GM23248 (cell line): Measurements from ENCODE around the gene ACOT7.

Source experiments
- EZH2 ChIP-seq: fragments of 200-600 bp; sonication (generic); IDR thresholded peaks from 2 replicates; pipeline ENCODE4 v1.6.1; 2018; ENCODE audit warnings: antibody characterized with exemption, mild to moderate bottlenecking; ENCODE audit not compliant: insufficient read depth, poor library complexity, severe bottlenecking
- EZH2phosphoT487 ChIP-seq: fragments of 200-600 bp; sonication (generic); IDR thresholded peaks from 2 replicates; pipeline ENCODE4 v1.6.1; 2018; ENCODE audit warnings: antibody characterized with exemption, moderate library complexity, mild to moderate bottlenecking, low read depth; ENCODE audit not compliant: insufficient read depth

GRCh38 chr1:6247651-6248050, 145.9 kb downstream of the ACOT7 start:
- TF ChIP-seq EZH2phosphoT487 (no peak), EZH2 (no peak)
